HepG2 (cell line): Measurements from ENCODE around the gene TBX6. TPM values are rescaled to one million over a fixed set of nuclear protein-coding genes. Genes with fewer than 3 reads are reported as not detected.
A peak's percentile ranks its signal among the peaks of the same experiment; 100 is the strongest.

ENCODE experiments used
- CAMTA2 ChIP-seq: sonication (generic); formaldehyde crosslinking; IDR thresholded peaks from 2 replicates; pipeline ENCODE4 v1.4.0; 2020; ENCODE audit warnings: mild to moderate bottlenecking, missing genetic modification reagents, borderline replicate concordance
- FOXJ3 ChIP-seq: sonication (generic); formaldehyde crosslinking; IDR thresholded peaks from 2 replicates; pipeline ENCODE4 v1.4.0; 2020; ENCODE audit warnings: missing genetic modification reagents, mild to moderate bottlenecking, borderline replicate concordance
- HNRNPH1 ChIP-seq: fragments of 200-400 bp; formaldehyde crosslinking; optimal IDR thresholded peaks from 2 replicates; pipeline ENCODE3; 2017; ENCODE audit warnings: mild to moderate bottlenecking, low read depth, low read length
- IRF2 ChIP-seq: IDR thresholded peaks from 2 replicates; pipeline ENCODE4 v1.6.1; 2018; ENCODE audit warnings: missing genetic modification reagents, missing compliant biosample characterization
- ONECUT2 ChIP-seq: sonication (generic); formaldehyde crosslinking; IDR thresholded peaks from 2 replicates; pipeline ENCODE4 v1.4.0; 2020; ENCODE audit warnings: missing genetic modification reagents
- SMARCE1 ChIP-seq: fragments of 450-650 bp; IDR thresholded peaks from 2 replicates; pipeline ENCODE4 v1.6.1; 2017; ENCODE audit warnings: borderline replicate concordance
- ZGPAT ChIP-seq: IDR thresholded peaks from 2 replicates; pipeline ENCODE4 v1.6.1; 2016; ENCODE audit warnings: mild to moderate bottlenecking
- ZNF446 ChIP-seq: sonication (generic); formaldehyde crosslinking; IDR thresholded peaks from 2 replicates; pipeline ENCODE4 v1.5.0; 2020; ENCODE audit warnings: mild to moderate bottlenecking, missing genetic modification reagents
- polyA plus RNA-seq, 8 experiments: library from polyadenylated mRNA; depleted of rRNA in 3 of 8; stranded (reverse) in 7 of 8; unstranded in 1 of 8; fragments of >200 nt; fragmentation: Illumina TruSeq in 4 of 8; extraction: Trizol in 4 of 8; gene quantifications; 2 replicates each; pipeline versions ENCODE4 v1.2.1 to v1.2.3, GENCODE V29; 2011 to 2016; ENCODE audit warnings: low read depth in 4 of 8, missing spikeins in 1 of 8, mixed read lengths in 1 of 8; ENCODE audit not compliant: insufficient read depth in 1 of 8
- total RNA-seq, 5 experiments: library from RNA; depleted of rRNA; stranded (reverse); fragments of >200 nt; fragmentation: Illumina TruSeq; extraction: Trizol; gene quantifications; 2 replicates each; pipeline ENCODE4 v1.2.3, GENCODE V29; 2016; ENCODE audit warnings: low read depth in 1 of 5
- TF ChIP-seq, protein P1 (sequence below): sonication (generic); formaldehyde crosslinking; IDR thresholded peaks from 2 replicates; pipeline ENCODE4 v1.4.0; 2020; ENCODE audit warnings: missing genetic modification reagents, mild to moderate bottlenecking, borderline replicate concordance
- TF ChIP-seq, protein P2 (sequence below): sonication (generic); formaldehyde crosslinking; IDR thresholded peaks from 2 replicates; pipeline ENCODE4; 2020; ENCODE audit warnings: missing genetic modification reagents, mild to moderate bottlenecking, borderline replicate concordance
- TF ChIP-seq, protein P3 (sequence below): sonication (generic); formaldehyde crosslinking; conservative IDR thresholded peaks from 2 replicates; pipeline ENCODE4 v1.4.0; 2020; ENCODE audit warnings: missing genetic modification reagents
- TF ChIP-seq, protein P4 (sequence below): sonication (generic); formaldehyde crosslinking; IDR thresholded peaks from 2 replicates; pipeline ENCODE4 v1.4.0; 2020; ENCODE audit warnings: missing genetic modification reagents

Gene TBX6
- total and polyA plus RNA-seq, 2 of the 13 experiments (the other 11 are each of a cell fraction or from before 2014, with no cell fraction given), result 0.24 to 0.42 TPM

GRCh38 chr16:30113031-30113710 lies 21.4 kb upstream of the TBX6 start, which contains the start of gene GDPD3 (continued):
- TF ChIP-seq SMARCE1 (no peak), ZNF446 (CRISPR knock-in tag) (no peak), FOXJ3 (CRISPR knock-in tag) (no peak), HNRNPH1 (peak; percentile 2), ZGPAT (no peak), IRF2 (CRISPR knock-in tag) (no peak), CAMTA2 (no peak), ONECUT2 (no peak)
- TF ChIP-seq, protein P1, sequence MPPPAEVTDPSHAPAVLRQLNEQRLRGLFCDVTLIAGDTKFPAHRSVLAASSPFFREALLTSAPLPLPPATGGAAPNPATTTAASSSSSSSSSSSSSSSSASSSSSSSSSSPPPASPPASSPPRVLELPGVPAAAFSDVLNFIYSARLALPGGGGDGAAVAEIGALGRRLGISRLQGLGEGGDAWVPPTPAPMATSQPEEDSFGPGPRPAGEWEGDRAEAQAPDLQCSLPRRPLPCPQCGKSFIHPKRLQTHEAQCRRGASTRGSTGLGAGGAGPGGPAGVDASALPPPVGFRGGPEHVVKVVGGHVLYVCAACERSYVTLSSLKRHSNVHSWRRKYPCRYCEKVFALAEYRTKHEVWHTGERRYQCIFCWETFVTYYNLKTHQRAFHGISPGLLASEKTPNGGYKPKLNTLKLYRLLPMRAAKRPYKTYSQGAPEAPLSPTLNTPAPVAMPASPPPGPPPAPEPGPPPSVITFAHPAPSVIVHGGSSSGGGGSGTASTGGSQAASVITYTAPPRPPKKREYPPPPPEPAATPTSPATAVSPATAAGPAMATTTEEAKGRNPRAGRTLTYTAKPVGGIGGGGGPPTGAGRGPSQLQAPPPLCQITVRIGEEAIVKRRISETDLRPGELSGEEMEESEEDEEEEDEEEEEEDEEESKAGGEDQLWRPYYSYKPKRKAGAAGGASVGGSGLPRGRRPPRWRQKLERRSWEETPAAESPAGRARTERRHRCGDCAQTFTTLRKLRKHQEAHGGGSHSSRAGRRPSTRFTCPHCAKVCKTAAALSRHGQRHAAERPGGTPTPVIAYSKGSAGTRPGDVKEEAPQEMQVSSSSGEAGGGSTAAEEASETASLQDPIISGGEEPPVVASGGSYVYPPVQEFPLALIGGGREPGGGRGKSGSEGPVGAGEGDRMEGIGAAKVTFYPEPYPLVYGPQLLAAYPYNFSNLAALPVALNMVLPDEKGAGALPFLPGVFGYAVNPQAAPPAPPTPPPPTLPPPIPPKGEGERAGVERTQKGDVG (CRISPR knock-in tag), result peak; percentile 78; the same call in 1 of the 2 replicates
- TF ChIP-seq, protein P2, sequence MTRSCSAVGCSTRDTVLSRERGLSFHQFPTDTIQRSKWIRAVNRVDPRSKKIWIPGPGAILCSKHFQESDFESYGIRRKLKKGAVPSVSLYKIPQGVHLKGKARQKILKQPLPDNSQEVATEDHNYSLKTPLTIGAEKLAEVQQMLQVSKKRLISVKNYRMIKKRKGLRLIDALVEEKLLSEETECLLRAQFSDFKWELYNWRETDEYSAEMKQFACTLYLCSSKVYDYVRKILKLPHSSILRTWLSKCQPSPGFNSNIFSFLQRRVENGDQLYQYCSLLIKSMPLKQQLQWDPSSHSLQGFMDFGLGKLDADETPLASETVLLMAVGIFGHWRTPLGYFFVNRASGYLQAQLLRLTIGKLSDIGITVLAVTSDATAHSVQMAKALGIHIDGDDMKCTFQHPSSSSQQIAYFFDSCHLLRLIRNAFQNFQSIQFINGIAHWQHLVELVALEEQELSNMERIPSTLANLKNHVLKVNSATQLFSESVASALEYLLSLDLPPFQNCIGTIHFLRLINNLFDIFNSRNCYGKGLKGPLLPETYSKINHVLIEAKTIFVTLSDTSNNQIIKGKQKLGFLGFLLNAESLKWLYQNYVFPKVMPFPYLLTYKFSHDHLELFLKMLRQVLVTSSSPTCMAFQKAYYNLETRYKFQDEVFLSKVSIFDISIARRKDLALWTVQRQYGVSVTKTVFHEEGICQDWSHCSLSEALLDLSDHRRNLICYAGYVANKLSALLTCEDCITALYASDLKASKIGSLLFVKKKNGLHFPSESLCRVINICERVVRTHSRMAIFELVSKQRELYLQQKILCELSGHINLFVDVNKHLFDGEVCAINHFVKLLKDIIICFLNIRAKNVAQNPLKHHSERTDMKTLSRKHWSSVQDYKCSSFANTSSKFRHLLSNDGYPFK (CRISPR knock-in tag), result 0 out of 2 replicates have a peak, but pooled peaks have one; percentile 4
- TF ChIP-seq, protein P3, sequence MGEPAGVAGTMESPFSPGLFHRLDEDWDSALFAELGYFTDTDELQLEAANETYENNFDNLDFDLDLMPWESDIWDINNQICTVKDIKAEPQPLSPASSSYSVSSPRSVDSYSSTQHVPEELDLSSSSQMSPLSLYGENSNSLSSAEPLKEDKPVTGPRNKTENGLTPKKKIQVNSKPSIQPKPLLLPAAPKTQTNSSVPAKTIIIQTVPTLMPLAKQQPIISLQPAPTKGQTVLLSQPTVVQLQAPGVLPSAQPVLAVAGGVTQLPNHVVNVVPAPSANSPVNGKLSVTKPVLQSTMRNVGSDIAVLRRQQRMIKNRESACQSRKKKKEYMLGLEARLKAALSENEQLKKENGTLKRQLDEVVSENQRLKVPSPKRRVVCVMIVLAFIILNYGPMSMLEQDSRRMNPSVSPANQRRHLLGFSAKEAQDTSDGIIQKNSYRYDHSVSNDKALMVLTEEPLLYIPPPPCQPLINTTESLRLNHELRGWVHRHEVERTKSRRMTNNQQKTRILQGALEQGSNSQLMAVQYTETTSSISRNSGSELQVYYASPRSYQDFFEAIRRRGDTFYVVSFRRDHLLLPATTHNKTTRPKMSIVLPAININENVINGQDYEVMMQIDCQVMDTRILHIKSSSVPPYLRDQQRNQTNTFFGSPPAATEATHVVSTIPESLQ (CRISPR knock-in tag), result no peak
- TF ChIP-seq, protein P4, sequence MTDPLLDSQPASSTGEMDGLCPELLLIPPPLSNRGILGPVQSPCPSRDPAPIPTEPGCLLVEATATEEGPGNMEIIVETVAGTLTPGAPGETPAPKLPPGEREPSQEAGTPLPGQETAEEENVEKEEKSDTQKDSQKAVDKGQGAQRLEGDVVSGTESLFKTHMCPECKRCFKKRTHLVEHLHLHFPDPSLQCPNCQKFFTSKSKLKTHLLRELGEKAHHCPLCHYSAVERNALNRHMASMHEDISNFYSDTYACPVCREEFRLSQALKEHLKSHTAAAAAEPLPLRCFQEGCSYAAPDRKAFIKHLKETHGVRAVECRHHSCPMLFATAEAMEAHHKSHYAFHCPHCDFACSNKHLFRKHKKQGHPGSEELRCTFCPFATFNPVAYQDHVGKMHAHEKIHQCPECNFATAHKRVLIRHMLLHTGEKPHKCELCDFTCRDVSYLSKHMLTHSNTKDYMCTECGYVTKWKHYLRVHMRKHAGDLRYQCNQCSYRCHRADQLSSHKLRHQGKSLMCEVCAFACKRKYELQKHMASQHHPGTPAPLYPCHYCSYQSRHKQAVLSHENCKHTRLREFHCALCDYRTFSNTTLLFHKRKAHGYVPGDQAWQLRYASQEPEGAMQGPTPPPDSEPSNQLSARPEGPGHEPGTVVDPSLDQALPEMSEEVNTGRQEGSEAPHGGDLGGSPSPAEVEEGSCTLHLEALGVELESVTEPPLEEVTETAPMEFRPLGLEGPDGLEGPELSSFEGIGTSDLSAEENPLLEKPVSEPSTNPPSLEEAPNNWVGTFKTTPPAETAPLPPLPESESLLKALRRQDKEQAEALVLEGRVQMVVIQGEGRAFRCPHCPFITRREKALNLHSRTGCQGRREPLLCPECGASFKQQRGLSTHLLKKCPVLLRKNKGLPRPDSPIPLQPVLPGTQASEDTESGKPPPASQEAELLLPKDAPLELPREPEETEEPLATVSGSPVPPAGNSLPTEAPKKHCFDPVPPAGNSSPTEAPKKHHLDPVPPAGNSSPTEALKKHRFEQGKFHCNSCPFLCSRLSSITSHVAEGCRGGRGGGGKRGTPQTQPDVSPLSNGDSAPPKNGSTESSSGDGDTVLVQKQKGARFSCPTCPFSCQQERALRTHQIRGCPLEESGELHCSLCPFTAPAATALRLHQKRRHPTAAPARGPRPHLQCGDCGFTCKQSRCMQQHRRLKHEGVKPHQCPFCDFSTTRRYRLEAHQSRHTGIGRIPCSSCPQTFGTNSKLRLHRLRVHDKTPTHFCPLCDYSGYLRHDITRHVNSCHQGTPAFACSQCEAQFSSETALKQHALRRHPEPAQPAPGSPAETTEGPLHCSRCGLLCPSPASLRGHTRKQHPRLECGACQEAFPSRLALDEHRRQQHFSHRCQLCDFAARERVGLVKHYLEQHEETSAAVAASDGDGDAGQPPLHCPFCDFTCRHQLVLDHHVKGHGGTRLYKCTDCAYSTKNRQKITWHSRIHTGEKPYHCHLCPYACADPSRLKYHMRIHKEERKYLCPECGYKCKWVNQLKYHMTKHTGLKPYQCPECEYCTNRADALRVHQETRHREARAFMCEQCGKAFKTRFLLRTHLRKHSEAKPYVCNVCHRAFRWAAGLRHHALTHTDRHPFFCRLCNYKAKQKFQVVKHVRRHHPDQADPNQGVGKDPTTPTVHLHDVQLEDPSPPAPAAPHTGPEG (CRISPR knock-in tag), result no peak; the same call in 1 of the 2 replicates
